MM.1S (cell line): ENCODE data around the gene CUL3.
"Not testable (repeated sequence)": the region's sequence is repeated elsewhere in the genome, so short reads cannot be mapped to it uniquely, and the experiment has no call there.

Source experiments
- DNase-seq: peaks from one replicate; pipeline ENCODE4 v3.0.0-alpha.2; 2015
- H2AFZ ChIP-seq: fragments of 300-600 bp; sonication (generic); 2 replicates; pipeline ENCODE4 v1.6.0; 2016; ENCODE audit warnings: antibody characterized with exemption, low read length
- H3F3A ChIP-seq: fragments of 300-600 bp; sonication (generic); 2 replicates; pipeline ENCODE4 v1.6.1; 2016; ENCODE audit warnings: mild to moderate bottlenecking, antibody characterized with exemption, low read length, moderate library complexity, mixed read lengths; ENCODE audit not compliant: insufficient read depth
- H3K27ac ChIP-seq: fragments of 300-600 bp; sonication (generic); 2 replicates; pipeline ENCODE4 v1.5.1; 2016; ENCODE audit warnings: mild to moderate bottlenecking, low read length
- H3K27me3 ChIP-seq: fragments of 300-600 bp; sonication (generic); replicated peaks from 2 replicates; pipeline ENCODE4 v1.6.0; 2016; ENCODE audit warnings: low read length; ENCODE audit not compliant: insufficient read depth
- H3K36me3 ChIP-seq: fragments of 300-600 bp; sonication (generic); replicated peaks from 2 replicates; pipeline ENCODE4 v1.6.1; 2016; ENCODE audit warnings: mild to moderate bottlenecking, low read length, mixed read lengths; ENCODE audit not compliant: insufficient read depth
- H3K4me1 ChIP-seq: fragments of 300-600 bp; sonication (generic); 2 replicates; pipeline ENCODE4 v1.6.1; 2016; ENCODE audit warnings: low read length, mixed read lengths
- H3K4me2 ChIP-seq: fragments of 300-600 bp; sonication (generic); 2 replicates; pipeline ENCODE4 v1.6.0; 2016; ENCODE audit warnings: low read depth, low read length
- H3K4me3 ChIP-seq: fragments of 300-600 bp; sonication (generic); 2 replicates; pipeline ENCODE4 v1.5.1; 2016; ENCODE audit warnings: low read length, mixed read lengths
- H3K79me2 ChIP-seq: fragments of 300-600 bp; sonication (generic); 2 replicates; pipeline ENCODE4 v1.6.1; 2016; ENCODE audit warnings: mixed run types, low read length, mixed read lengths
- H3K9ac ChIP-seq: fragments of 300-600 bp; sonication (generic); 2 replicates; pipeline ENCODE4 v1.6.1; 2016; ENCODE audit warnings: low read length, mixed read lengths
- H3K9me2 ChIP-seq: fragments of 300-600 bp; sonication (generic); replicated peaks from 2 replicates; pipeline ENCODE4 v1.6.1; 2016; ENCODE audit warnings: mild to moderate bottlenecking, low read length, mixed read lengths; ENCODE audit not compliant: insufficient read depth
- H3K9me3 ChIP-seq: fragments of 300-600 bp; sonication (generic); replicated peaks from 2 replicates; pipeline ENCODE4 v1.6.1; 2016; ENCODE audit warnings: mild to moderate bottlenecking, low read length, mixed read lengths; ENCODE audit not compliant: insufficient read depth
- H4K20me1 ChIP-seq: fragments of 300-600 bp; sonication (generic); 2 replicates; pipeline ENCODE4 v1.6.1; 2016; ENCODE audit warnings: mild to moderate bottlenecking, low read length, moderate library complexity, mixed read lengths; ENCODE audit not compliant: insufficient read depth
- CTCF ChIP-seq: fragments of 300-600 bp; sonication (generic); IDR thresholded peaks from 2 replicates; pipeline ENCODE4 v1.5.1; 2016; ENCODE audit warnings: antibody characterized with exemption, low read length, mixed read lengths
- EZH2 ChIP-seq: fragments of 300-600 bp; sonication (generic); optimal IDR thresholded peaks from 2 replicates; pipeline ENCODE3; 2017; ENCODE audit warnings: low read depth, mild to moderate bottlenecking, antibody characterized with exemption, low read length, mixed read lengths
- EZH2phosphoT487 ChIP-seq: fragments of 300-600 bp; sonication (generic); IDR thresholded peaks from 2 replicates; pipeline ENCODE4 v1.6.1; 2018; ENCODE audit warnings: antibody characterized with exemption, low read length

The CUL3 gene

GRCh38 chr2:224520064-224520463 lies 65.1 kb downstream of the CUL3 start:
- DNase-seq, result peak; percentile 68
- peaks cover 32% of the 10 kb centered on the region for H4K20me1 ChIP-seq
- H3K9me2 ChIP-seq, result no peaks in the 10 kb centered on the region
- H3K9me3 ChIP-seq, result no peaks in the 10 kb centered on the region
- no peaks in the 10 kb centered on the region for H3K36me3 ChIP-seq
- peak overlapping the region; percentile 82; the same call in 1 of the 2 replicates for H3K27ac ChIP-seq
- H3K27me3 ChIP-seq, result no peaks in the 10 kb centered on the region
- H3F3A ChIP-seq, result peaks cover 45% of the 10 kb centered on the region
- peaks cover 91% of the 10 kb centered on the region for H3K79me2 ChIP-seq
- no peak overlapping the region for H3K9ac ChIP-seq
- peak overlapping the region; percentile 67 for H3K4me2 ChIP-seq
- H3K4me3 ChIP-seq, result no peak overlapping the region
- TF ChIP-seq EZH2phosphoT487, result no peak
- H2AFZ ChIP-seq, result no peak overlapping the region
- peaks cover 58% of the 10 kb centered on the region for H3K4me1 ChIP-seq

DNA sequence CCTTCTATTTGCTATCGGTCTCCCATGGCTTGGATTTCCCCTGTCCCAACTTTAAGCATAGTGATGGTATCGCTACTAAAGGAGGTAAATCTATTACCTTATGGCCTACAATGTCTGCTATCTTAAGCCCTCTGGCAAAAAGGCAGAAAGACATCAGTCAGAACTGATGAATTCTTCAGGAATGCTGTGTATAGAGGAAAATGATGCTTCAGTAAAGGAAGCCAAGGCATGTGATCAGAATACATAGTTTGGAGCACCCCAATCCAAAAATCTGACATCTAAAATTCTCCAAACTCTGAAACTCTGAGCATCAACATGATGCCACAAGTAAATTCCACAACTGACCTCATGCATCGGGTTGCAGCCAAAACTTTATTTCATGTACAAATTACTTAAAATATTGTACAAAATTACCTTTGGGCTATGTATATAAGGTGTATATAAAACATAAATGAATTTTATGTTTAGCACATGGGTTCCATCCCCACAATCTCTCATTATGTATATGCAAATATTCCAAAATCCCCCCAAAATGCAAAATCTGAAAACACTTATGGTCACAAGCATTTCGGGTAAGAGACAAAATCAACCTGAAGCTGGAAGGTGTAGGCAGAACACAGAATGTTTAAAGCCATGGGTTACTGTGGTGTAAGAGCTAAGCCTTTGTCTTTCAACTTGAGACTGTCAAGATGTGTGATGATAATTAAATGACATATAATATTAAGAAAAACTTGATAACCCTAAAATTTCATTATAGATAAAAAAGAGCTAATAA lies 66.2 kb downstream of the CUL3 start:
- Histone ChIP-seq H3K4me3 (no peak overlapping the region), H3K9ac (no peak overlapping the region), H4K20me1 (peaks cover 25% of the 10 kb centered on the region), H3K4me1 (peaks cover 49% of the 10 kb centered on the region), H2AFZ (no peak overlapping the region), H3K9me2 (no peaks in the 10 kb centered on the region), H3K27ac (no peak overlapping the region), H3K27me3 (no peaks in the 10 kb centered on the region), H3K9me3 (no peaks in the 10 kb centered on the region), H3K4me2 (no peak overlapping the region), H3K79me2 (peaks cover 90% of the 10 kb centered on the region), H3F3A (peaks cover 37% of the 10 kb centered on the region), H3K36me3 (no peaks in the 10 kb centered on the region)
- DNase-seq, result no peak
- TF ChIP-seq CTCF (no peak), EZH2 (no peak), EZH2phosphoT487 (no peak)

GRCh38 chr2:224517963-224518362 lies 67.2 kb downstream of the CUL3 start:
- Histone ChIP-seq H3K36me3 (no peaks in the 10 kb centered on the region), H3K9me2 (no peaks in the 10 kb centered on the region), H3K27me3 (no peaks in the 10 kb centered on the region), H3K9me3 (no peaks in the 10 kb centered on the region), H3K79me2 (peaks cover 86% of the 10 kb centered on the region), H3K9ac (no peak overlapping the region), H3K4me3 (no peak overlapping the region), H3K4me2 (peak overlapping the region; percentile 21; the same call in 1 of the 2 replicates), H3F3A (peaks cover 30% of the 10 kb centered on the region), H3K4me1 (peaks cover 39% of the 10 kb centered on the region), H4K20me1 (peaks cover 24% of the 10 kb centered on the region), H2AFZ (no peak overlapping the region), H3K27ac (no peak overlapping the region)
- TF ChIP-seq EZH2, result no peak
- TF ChIP-seq CTCF, result no peak
- TF ChIP-seq EZH2phosphoT487, result no peak
- no peak for DNase-seq

GRCh38 chr2:224516393-224516792 lies 68.8 kb downstream of the CUL3 start:
- H3F3A ChIP-seq, result peaks cover 20% of the 10 kb centered on the region
- DNase-seq, H3K4me2 ChIP-seq, H2AFZ ChIP-seq, H3K4me3 ChIP-seq, H3K27ac ChIP-seq, H3K36me3 ChIP-seq, H3K9me3 ChIP-seq, H3K9me2 ChIP-seq, H3K27me3 ChIP-seq, H3K9ac ChIP-seq: not testable (repeated sequence)
- H4K20me1 ChIP-seq, result peaks cover 24% of the 10 kb centered on the region
- H3K79me2 ChIP-seq, result peaks cover 75% of the 10 kb centered on the region
- H3K4me1 ChIP-seq, result peaks cover 32% of the 10 kb centered on the region
